ENCODE data around the gene CRNKL1.

DNA sequence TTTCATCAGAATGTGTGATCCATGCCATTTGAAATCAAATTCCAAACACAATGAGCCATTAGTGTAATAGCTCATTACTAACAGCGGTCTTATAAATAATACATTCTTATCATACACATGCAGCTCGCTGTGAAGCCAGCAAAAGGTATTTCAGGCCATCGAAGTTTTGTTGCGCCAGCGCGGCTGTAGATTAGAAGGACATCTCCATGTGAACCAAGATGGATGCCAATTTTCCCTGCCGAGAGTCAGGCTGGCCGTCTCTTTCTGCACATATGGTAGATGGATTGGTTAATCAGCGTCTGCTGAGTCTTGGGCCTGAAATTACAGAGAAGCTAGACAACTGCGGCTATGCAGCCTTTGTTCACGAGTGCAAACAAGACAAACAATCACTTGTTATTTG is 44.2 kb upstream of the CRNKL1 start:
- TF ChIP-seq, protein P1, sequence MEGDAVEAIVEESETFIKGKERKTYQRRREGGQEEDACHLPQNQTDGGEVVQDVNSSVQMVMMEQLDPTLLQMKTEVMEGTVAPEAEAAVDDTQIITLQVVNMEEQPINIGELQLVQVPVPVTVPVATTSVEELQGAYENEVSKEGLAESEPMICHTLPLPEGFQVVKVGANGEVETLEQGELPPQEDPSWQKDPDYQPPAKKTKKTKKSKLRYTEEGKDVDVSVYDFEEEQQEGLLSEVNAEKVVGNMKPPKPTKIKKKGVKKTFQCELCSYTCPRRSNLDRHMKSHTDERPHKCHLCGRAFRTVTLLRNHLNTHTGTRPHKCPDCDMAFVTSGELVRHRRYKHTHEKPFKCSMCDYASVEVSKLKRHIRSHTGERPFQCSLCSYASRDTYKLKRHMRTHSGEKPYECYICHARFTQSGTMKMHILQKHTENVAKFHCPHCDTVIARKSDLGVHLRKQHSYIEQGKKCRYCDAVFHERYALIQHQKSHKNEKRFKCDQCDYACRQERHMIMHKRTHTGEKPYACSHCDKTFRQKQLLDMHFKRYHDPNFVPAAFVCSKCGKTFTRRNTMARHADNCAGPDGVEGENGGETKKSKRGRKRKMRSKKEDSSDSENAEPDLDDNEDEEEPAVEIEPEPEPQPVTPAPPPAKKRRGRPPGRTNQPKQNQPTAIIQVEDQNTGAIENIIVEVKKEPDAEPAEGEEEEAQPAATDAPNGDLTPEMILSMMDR (IDR thresholded peaks at IDR 0.05), result no peak
- no peak for TF ChIP-seq POLR2A (IDR thresholded peaks at IDR 0.05)
